Stimulated activated naive B cell treated with anti-CD40 and anti-IgM and Interleukin-4, amounts not matched to agents 10 μg/mL and 1 μg/mL and 100 μg/mL, for 72 hours (primary cell): ENCODE measurements around the gene FBXO34.
"Not testable (repeated sequence)": the region's sequence is repeated elsewhere in the genome, so short reads cannot be mapped to it uniquely, and the experiment has no call there.

Experiments used
- ATAC-seq, 2 donors: fragments of 150-1000 bp; cut with Tn5 transposase; replicated peaks; 2 replicates each; pipeline ENCODE4 v1.10.0; 2021; ENCODE audit warnings: moderate library complexity in 1 of 2
- DNase-seq: peaks from one replicate; pipeline ENCODE4 v3.0.0; 2021
- H3K27ac Mint-ChIP-seq: one replicate; pipeline ENCODE4 v1.8.0; 2022; ENCODE audit warnings: mild to moderate bottlenecking, mixed read lengths
- H3K27me3 Mint-ChIP-seq, 2 donors: one replicate each; pipeline ENCODE4 v1.8.0; 2022; ENCODE audit warnings: mixed read lengths in 2 of 2
- H3K36me3 Mint-ChIP-seq, 2 donors: one replicate each; pipeline ENCODE4 v1.8.0; 2022; ENCODE audit warnings: mixed read lengths in 2 of 2, mild to moderate bottlenecking in 1 of 2
- H3K4me1 Mint-ChIP-seq, 2 donors: one replicate each; pipeline ENCODE4 v1.8.0; 2022; ENCODE audit warnings: mixed read lengths in 2 of 2, mild to moderate bottlenecking in 1 of 2
- H3K4me3 Mint-ChIP-seq, 2 donors: one replicate each; pipeline ENCODE4 v1.8.0; 2022; ENCODE audit warnings: mild to moderate bottlenecking in 2 of 2, mixed read lengths in 2 of 2, moderate library complexity in 1 of 2
- H3K9me3 Mint-ChIP-seq, 2 donors: one replicate each; pipeline ENCODE4 v1.8.0; 2022; ENCODE audit warnings: mixed read lengths in 2 of 2, mild to moderate bottlenecking in 1 of 2

The FBXO34 gene

GRCh38 chr14:55381561-55381960 is 110.3 kb downstream of the FBXO34 start:
- DNase-seq, result no peak
- no peak for ATAC-seq
- H3K36me3 Mint-ChIP-seq, result peaks cover 37 to 47% of the 10 kb centered on the region in 2 donors
- H3K4me3 Mint-ChIP-seq, result no peak overlapping the region
- H3K27ac Mint-ChIP-seq, result no peak overlapping the region
- no peaks in the 10 kb centered on the region for H3K27me3 Mint-ChIP-seq
- H3K9me3 Mint-ChIP-seq, result no peaks in the 10 kb centered on the region
- no peaks in the 10 kb centered on the region for H3K4me1 Mint-ChIP-seq

GRCh38 chr14:55382483-55382882 is 111.3 kb downstream of the FBXO34 start:
- Mint-ChIP-seq H3K36me3 (peaks cover 34 to 46% of the 10 kb centered on the region in 2 donors), H3K4me3 (no peak overlapping the region), H3K27ac (no peak overlapping the region), H3K9me3 (no peaks in the 10 kb centered on the region), H3K4me1 (peaks cover 0 to 5% of the 10 kb centered on the region in 2 donors), H3K27me3 (no peaks in the 10 kb centered on the region)
- ATAC-seq (no peak), DNase-seq (no peak)

GRCh38 chr14:55383056-55383466 is 111.8 kb downstream of the FBXO34 start:
- not testable (repeated sequence) for H3K27me3 Mint-ChIP-seq, H3K4me3 Mint-ChIP-seq, DNase-seq, H3K9me3 Mint-ChIP-seq, H3K4me1 Mint-ChIP-seq, ATAC-seq
- Mint-ChIP-seq H3K27ac (peak overlapping the region; percentile 74), H3K36me3 (peaks cover 33 to 44% of the 10 kb centered on the region in 2 donors)

GRCh38 chr14:55383541-55384140 is 112.4 kb downstream of the FBXO34 start:
- ATAC-seq, result no peak
- Mint-ChIP-seq H3K9me3 (no peaks in the 10 kb centered on the region), H3K27ac (no peak overlapping the region), H3K4me3 (no peak overlapping the region), H3K4me1 (peaks cover 0 to 5% of the 10 kb centered on the region in 2 donors), H3K27me3 (no peaks in the 10 kb centered on the region), H3K36me3 (peaks cover 34 to 42% of the 10 kb centered on the region in 2 donors)
- DNase-seq, result no peak

- Mint-ChIP-seq H3K36me3 (peaks cover 34 to 41% of the 10 kb centered on the region in 2 donors), H3K27ac (no peak overlapping the region), H3K27me3 (no peaks in the 10 kb centered on the region), H3K9me3 (no peaks in the 10 kb centered on the region), H3K4me1 (peaks cover 0 to 5% of the 10 kb centered on the region in 2 donors), H3K4me3 (no peak overlapping the region)
- DNase-seq, result no peak
- ATAC-seq, result no peak
These were observed 113.3 kb downstream of the FBXO34 start for GRCh38 chr14:55384536-55384935.

- ATAC-seq, result no peak
- peaks cover 0 to 5% of the 10 kb centered on the region in 2 donors for H3K4me1 Mint-ChIP-seq
- no peak overlapping the region for H3K27ac Mint-ChIP-seq
- no peaks in the 10 kb centered on the region for H3K27me3 Mint-ChIP-seq
- no peak overlapping the region for H3K4me3 Mint-ChIP-seq
- no peak for DNase-seq
- peaks cover 37% of the 10 kb centered on the region in 2 donors for H3K36me3 Mint-ChIP-seq
- no peaks in the 10 kb centered on the region for H3K9me3 Mint-ChIP-seq
These were observed 115.0 kb downstream of the FBXO34 start for GRCh38 chr14:55386037-55386808.

GRCh38 chr14:55387121-55387520 is 115.9 kb downstream of the FBXO34 start:
- no peak for DNase-seq
- peaks cover 31 to 32% of the 10 kb centered on the region in 2 donors for H3K36me3 Mint-ChIP-seq
- no peak for ATAC-seq
- H3K27ac Mint-ChIP-seq, result no peak overlapping the region
- peaks cover 0 to 5% of the 10 kb centered on the region in 2 donors for H3K4me1 Mint-ChIP-seq
- no peaks in the 10 kb centered on the region for H3K27me3 Mint-ChIP-seq
- no peak overlapping the region for H3K4me3 Mint-ChIP-seq
- no peaks in the 10 kb centered on the region for H3K9me3 Mint-ChIP-seq

- Mint-ChIP-seq H3K4me1 (peaks cover 0 to 5% of the 10 kb centered on the region in 2 donors), H3K36me3 (peaks cover 31 to 34% of the 10 kb centered on the region in 2 donors), H3K27me3 (no peaks in the 10 kb centered on the region), H3K27ac (no peak overlapping the region), H3K9me3 (no peaks in the 10 kb centered on the region), H3K4me3 (no peak overlapping the region)
- ATAC-seq, result no peak
- no peak for DNase-seq
These were observed 116.9 kb downstream of the FBXO34 start for GRCh38 chr14:55388160-55388559.

GRCh38 chr14:55389330-55389729 is 118.1 kb downstream of the FBXO34 start:
- H3K27ac Mint-ChIP-seq, result no peak overlapping the region
- H3K4me3 Mint-ChIP-seq, result no peak overlapping the region
- no peak for ATAC-seq
- peaks cover 27 to 28% of the 10 kb centered on the region in 2 donors for H3K36me3 Mint-ChIP-seq
- peaks cover 0 to 5% of the 10 kb centered on the region in 2 donors for H3K4me1 Mint-ChIP-seq
- H3K9me3 Mint-ChIP-seq, result no peaks in the 10 kb centered on the region
- H3K27me3 Mint-ChIP-seq, result no peaks in the 10 kb centered on the region
- no peak for DNase-seq

GRCh38 chr14:55398679-55399078 is 127.5 kb downstream of the FBXO34 start:
- Mint-ChIP-seq H3K9me3 (no peaks in the 10 kb centered on the region), H3K27me3 (no peaks in the 10 kb centered on the region), H3K27ac (peak overlapping the region; percentile 37), H3K4me1 (peaks cover 0 to 7% of the 10 kb centered on the region in 2 donors), H3K36me3 (peaks cover 15 to 19% of the 10 kb centered on the region in 2 donors), H3K4me3 (no peak overlapping the region)
- DNase-seq (no peak), ATAC-seq (no peak)

GRCh38 chr14:55399183-55399582 is 128.0 kb downstream of the FBXO34 start:
- Mint-ChIP-seq H3K27me3 (no peaks in the 10 kb centered on the region), H3K4me1 (peaks cover 3 to 7% of the 10 kb centered on the region in 2 donors), H3K36me3 (peaks cover 15 to 19% of the 10 kb centered on the region in 2 donors), H3K27ac (no peak overlapping the region), H3K9me3 (no peaks in the 10 kb centered on the region), H3K4me3 (no peak overlapping the region)
- no peak for ATAC-seq
- no peak for DNase-seq

GRCh38 chr14:55399852-55400251 is 128.6 kb downstream of the FBXO34 start:
- peaks cover 8 to 9% of the 10 kb centered on the region in 2 donors for H3K4me1 Mint-ChIP-seq
- H3K27ac Mint-ChIP-seq, result no peak overlapping the region
- ATAC-seq (no peak), DNase-seq (no peak)
- peaks cover 13 to 18% of the 10 kb centered on the region in 2 donors for H3K36me3 Mint-ChIP-seq
- H3K27me3 Mint-ChIP-seq, result no peaks in the 10 kb centered on the region
- H3K9me3 Mint-ChIP-seq, result no peaks in the 10 kb centered on the region
- H3K4me3 Mint-ChIP-seq, result no peak overlapping the region

GRCh38 chr14:55401751-55402150 is 130.5 kb downstream of the FBXO34 start:
- H3K36me3 Mint-ChIP-seq, result peaks cover 6 to 8% of the 10 kb centered on the region in 2 donors
- H3K27ac Mint-ChIP-seq, result no peak overlapping the region
- peaks cover 8 to 10% of the 10 kb centered on the region in 2 donors for H3K4me1 Mint-ChIP-seq
- H3K4me3 Mint-ChIP-seq, result no peak overlapping the region
- ATAC-seq (no peak), DNase-seq (no peak)
- H3K27me3 Mint-ChIP-seq, result no peaks in the 10 kb centered on the region
- H3K9me3 Mint-ChIP-seq, result no peaks in the 10 kb centered on the region
